Activated CD4-positive, alpha-beta T cell treated with anti-CD3 and anti-CD28 coated beads, Interleukin-2, amount 50 U/mL, for 16 hours (primary cell): ENCODE measurements around the gene RRP36.
"Not testable (repeated sequence)": the region's sequence is repeated elsewhere in the genome, so short reads cannot be mapped to it uniquely, and the experiment has no call there.

Experiments
- DNase-seq: peaks from one replicate; pipeline ENCODE4 v3.0.0-alpha.2; 2020

The RRP36 gene

GRCh38 chr6:43040542-43041257 lies 19.3 kb downstream of the RRP36 start:
- DNase-seq, result no peak

- DNase-seq, result not testable (repeated sequence)
Measured at GRCh38 chr6:43041475-43041874, 20.1 kb downstream of the RRP36 start.

GRCh38 chr6:43043310-43043709 lies 21.9 kb downstream of the RRP36 start:
- no peak for DNase-seq

DNA sequence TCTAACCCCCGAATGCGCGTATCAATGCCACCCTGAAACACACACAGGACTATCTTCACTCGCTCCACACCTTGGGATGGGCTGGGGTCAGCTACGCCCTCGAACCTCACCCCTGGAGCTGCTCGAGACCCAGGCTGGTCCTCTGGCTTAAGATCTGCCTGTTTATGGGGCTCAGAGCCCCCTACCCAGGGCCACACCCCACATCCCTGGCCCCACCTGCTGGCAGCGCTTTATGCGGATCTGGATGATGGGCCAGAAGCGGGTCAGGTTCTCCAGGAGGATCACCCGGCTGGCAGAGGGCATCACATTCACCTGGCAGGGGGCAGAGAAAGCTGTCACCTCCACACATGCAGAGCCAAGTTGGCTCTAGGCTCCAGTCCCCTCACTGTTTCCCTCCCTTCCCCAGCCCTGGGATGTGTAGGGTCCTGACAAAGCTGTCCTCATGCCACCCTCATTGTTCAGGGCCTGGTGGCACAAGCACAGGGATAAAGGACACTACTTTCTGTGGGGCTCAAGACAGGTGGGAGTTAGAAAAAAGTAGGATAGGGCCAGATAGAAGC lies 24.0 kb downstream of the RRP36 start:
- DNase-seq, result no peak

DNA sequence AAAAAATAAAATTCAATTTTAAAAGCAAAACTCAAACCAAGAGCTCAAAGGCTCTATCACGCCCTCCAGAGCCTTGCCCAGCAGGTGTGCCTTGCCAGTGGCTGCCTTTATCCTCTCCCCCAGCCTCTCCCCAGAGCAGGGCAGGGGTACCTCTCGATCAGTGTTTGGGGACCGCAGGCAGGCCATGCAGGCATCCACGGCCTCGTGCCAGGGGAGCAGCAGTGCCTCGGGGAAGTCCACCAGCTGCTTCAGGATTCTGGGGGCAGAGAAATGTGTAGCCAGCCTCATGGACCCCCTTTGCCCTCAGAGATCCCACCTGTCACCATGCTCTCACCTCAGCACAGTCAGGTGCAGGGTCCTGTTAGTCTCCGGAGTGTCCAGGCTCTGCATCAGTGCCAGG lies 26.6 kb downstream of the RRP36 start:
- no peak for DNase-seq

- no peak for DNase-seq
Measured at GRCh38 chr6:43050981-43051380, 29.6 kb downstream of the RRP36 start.

DNA sequence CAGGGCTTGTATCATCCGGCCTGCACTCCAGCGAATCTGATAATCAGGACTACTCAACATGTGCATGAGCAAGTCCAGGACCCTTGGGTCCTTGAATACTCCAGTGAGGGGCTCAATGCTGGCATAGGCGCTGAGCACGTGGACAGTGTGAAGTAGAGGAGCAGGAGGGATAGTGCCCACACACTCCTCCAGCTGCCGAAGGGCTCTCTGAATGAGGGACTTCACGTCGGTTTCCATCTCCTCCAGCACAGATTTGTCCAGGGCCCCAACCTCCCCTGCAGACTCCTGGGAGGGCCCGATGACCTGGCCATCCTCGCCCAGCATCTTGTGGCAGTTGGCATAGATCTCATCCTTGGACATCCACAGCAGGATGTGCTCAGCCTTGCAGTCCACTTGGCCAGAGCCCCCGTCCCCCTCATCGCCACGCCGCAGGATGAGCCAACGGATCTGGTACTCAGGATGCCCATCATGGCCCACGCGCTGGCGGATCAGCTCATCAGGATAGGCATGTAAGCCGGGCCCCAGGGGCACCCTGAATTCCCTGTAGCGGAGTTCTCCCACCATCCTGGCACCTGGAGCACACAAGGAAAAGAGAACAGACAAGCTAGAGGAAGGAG lies 30.9 kb downstream of the RRP36 start:
- DNase-seq, result no peak

DNA sequence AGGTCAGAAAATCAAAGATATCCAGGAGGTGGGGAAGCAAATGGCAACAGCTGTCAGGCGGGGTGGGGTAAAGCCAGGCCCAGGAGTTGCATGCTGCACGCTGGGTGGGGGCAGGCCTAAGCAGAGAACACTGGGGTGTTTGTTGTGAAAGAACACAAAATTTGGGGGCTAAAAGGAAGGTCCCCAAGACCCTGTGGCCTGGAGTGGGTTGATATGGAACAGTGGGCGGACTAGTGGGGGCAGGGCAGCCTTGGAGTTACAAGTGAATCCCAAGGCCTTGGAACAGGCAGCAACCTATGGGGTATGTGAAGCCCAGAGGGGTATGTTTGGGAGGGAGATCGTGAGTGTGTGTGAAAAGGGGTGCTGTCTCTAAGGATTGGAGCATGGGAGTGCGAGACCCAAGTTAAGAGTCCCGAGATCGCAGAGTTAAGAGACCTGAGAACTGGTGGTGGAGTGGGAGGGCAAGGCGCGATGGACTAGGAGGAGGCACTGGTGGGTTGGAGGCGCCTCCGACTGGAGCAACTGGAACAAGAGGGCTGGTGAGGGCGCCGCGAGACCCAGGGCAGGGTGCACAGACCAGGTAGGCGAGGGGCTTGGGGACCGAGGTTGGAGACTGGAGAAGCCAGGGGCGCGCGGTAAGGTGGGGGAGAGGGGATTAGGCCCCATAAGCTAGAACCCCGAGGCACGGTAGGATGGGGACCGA lies 31.6 kb downstream of the RRP36 start:
- DNase-seq, result no peak

DNA sequence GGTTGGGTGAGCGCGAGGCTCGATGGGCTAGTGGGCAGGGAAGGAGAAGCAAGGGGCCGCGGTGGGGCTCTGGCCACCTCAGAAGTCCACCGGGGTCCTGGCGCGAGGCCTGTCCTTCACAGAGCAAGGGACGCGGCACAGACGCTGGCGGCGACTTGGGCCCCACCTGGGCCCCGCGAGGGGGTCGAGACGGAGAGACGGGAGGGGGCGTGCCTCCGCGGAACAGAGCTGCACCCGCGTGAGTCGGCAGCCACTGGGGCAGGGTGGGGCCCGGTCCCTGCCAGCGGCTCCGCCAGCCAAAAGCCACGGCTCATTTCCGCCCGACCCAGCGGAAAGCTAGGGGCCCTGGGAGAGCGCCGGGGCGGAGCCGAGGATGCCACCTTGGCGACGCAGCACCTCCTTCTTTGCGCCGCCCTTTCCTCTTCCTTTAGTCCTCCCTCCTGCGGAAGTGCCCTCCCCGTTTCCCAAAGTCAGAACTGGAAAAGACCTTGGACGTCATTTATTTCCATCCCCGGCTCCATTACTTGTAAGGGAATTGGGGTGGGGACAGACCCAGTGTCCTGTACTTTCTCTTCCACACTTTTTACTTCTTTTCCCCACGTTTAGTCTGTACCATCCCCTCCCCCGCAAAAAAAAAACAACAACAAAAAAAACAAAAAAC lies 32.3 kb downstream of the RRP36 start, which contains the start of gene CUL7:
CUL7 (minus strand) TSS at position 307 of the 661 bp plus-strand sequence. CDS start 1,063 bp downstream, outside the sequence.
- DNase-seq, result peak; percentile 95

GRCh38 chr6:43054206-43054943 lies 33.0 kb downstream of the RRP36 start:
- DNase-seq, result no peak

GRCh38 chr6:43055966-43056365 lies 34.5 kb downstream of the RRP36 start:
- DNase-seq, result no peak

DNA sequence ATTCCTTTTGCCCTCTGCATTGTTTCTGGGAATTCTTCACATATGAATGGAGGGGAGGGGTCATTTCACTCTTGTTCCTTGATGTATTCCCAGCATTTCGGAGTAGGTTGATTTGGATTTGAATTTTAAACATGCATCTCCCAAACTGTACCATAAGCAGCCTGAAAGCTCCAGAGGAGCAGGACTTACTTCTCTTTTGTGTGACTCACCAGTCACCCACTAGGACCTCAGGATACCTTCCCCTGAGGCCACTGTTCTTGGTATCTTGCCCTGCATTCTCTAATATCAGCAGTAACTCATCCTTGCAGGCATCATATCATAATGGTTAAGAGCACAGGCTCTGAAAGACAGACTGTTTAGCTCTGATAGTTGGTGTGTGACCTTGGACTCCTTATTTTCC lies 37.1 kb downstream of the RRP36 start:
- no peak for DNase-seq

GRCh38 chr6:43059168-43060033 lies 38.0 kb downstream of the RRP36 start, which contains the start of the genes KLC4 and MRPL2:
KLC4 (plus strand) TSS chr6:43059631; CDS start chr6:43061336, 1,705 bp downstream.
MRPL2 (minus strand) TSS chr6:43059434; CDS start chr6:43059381, 53 bp downstream.
- DNase-seq, result peak; percentile 99

DNA sequence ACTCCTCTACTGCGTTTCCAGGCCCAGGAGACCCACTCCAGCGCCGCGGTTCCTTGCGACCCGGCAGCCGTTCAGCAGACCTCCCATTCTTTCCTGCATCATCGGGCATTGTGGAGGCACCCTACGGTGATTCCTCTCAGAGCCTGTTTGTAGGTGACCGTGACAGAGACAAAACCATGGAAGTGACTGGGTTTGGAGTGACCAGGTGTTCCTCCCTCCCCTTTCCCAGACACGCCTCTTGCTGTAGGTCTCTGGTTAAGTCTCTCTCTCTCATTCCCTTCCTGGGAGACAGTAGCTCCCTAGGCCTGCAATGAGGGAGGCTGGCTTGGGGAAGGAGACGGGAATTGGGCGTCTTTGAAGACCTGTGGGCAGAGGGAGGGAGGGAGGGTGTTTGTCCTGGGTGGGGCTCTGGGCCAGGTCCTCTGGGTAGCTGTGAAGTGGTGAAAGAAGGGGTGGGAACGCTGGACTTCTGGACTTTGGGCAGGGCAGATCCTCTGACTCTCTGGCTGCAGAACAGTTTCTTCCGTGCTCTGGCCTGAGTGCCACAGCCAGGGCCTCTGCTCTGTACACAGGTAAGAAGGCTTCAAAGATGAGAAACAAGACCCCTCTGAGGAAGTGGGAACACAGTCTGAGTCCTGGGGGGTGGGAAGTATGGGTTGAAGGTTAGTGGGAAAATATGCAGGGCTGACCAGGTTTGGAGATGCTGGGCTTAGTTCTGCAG lies 38.8 kb downstream of the RRP36 start:
- DNase-seq, result no peak

DNA sequence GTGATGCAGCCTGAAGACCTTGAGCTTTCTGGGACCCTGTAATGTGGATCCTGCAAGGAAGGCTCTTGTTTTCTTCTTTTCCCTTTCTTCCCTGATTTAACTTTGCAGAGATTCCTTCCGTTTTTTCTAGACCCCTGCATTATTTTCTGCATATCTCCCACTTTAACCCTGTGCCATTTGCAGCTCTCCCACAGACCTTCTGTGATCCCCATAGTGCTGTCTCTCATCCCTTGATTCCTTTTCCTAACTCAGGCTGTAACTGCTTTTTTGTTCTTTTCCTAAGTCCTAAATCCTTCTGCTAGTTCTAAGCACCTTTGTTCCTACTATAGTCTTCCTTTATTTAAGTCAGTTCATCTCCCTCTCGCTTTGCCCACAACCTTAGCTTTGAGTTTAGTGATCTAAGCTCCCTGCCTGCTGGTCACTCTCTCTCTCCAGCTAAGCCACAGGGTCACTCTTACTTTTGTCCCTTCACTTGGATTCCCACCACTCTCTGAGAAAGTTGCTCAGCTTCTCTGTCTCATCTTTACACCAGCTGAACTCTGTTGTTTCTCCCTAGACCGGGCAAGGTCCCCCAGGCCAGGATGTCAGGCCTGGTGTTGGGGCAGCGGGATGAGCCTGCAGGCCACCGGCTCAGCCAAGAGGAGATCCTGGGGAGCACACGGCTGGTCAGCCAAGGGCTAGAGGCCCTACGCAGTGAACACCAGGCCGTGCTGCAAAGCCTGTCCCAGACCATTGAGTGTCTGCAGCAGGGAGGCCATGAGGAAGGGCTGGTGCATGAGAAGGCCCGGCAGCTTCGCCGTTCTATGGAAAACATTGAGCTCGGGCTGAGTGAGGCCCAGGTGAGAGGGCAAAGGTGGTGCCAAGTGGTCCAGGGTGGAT lies 39.6 kb downstream of the RRP36 start:
- no peak for DNase-seq

- no peak for DNase-seq
Measured at GRCh38 chr6:43061861-43062260, 40.4 kb downstream of the RRP36 start.

- DNase-seq, result no peak
Measured at GRCh38 chr6:43062818-43063217, 41.4 kb downstream of the RRP36 start.

- peak; percentile 44 for DNase-seq
Measured at GRCh38 chr6:43070028-43070632, 48.7 kb downstream of the RRP36 start.
